Heart left ventricle (tissue), 16 donors: ENCODE results near the gene OBP2A. TPM values are rescaled to one million over a fixed set of nuclear protein-coding genes. Genes with fewer than 3 reads are reported as not detected.
"Not testable (repeated sequence)": the region's sequence is repeated elsewhere in the genome, so short reads cannot be mapped to it uniquely, and the experiment has no call there.

Experiments
- ATAC-seq, 4 donors: fragments of 200-7000 bp; cut with Tn5 transposase; one replicate each; pipeline ENCODE4 v1.9.1; 2020 to 2022; ENCODE audit warnings: moderate library complexity in 4 of 4, mild to moderate bottlenecking in 3 of 4, moderate number of reproducible peaks in 1 of 4
- DNase-seq, 5 donors: peaks; one replicate each; pipeline ENCODE4 v3.0.0-alpha.2; 2020
- H3K27ac ChIP-seq, 12 donors: fragments of 200-600 bp; sonication (generic) in 4 of 12; one replicate each; pipeline versions ENCODE4 v1.5.0 to v1.8.0; 2016 to 2022; ENCODE audit warnings: mild to moderate bottlenecking in 2 of 12
- H3K27me3 ChIP-seq, 9 donors: fragments of 200-600 bp; sonication (generic) in 2 of 9; one replicate each; pipeline versions ENCODE4 v1.5.1 to v1.8.0; 2016 to 2022; ENCODE audit warnings: mild to moderate bottlenecking in 3 of 9
- H3K36me3 ChIP-seq, 9 donors: fragments of 200-600 bp; sonication (generic) in 2 of 9; one replicate each; pipeline versions ENCODE4 v1.5.0 to v1.8.0; 2018 to 2022; ENCODE audit warnings: mild to moderate bottlenecking in 2 of 9
- H3K4me1 ChIP-seq, 12 donors: fragments of 200-600 bp; sonication (generic) in 4 of 12; one replicate each; pipeline versions ENCODE4 v1.5.0 to v1.8.0; 2016 to 2022; ENCODE audit warnings: mild to moderate bottlenecking in 3 of 12
- H3K4me3 ChIP-seq, 12 donors: fragments of 200-600 bp; sonication (generic) in 4 of 12; one replicate each; pipeline versions ENCODE4 v1.5.0 to v1.8.0; 2017 to 2022; ENCODE audit warnings: mild to moderate bottlenecking in 9 of 12, moderate library complexity in 4 of 12
- H3K9me3 ChIP-seq, 12 donors: fragments of 200-600 bp; sonication (generic) in 4 of 12; one replicate each; pipeline versions ENCODE4 v1.5.0 to v1.8.0; 2016 to 2022; ENCODE audit warnings: mild to moderate bottlenecking in 1 of 12
- CTCF ChIP-seq, 12 donors: fragments of 200-600 bp; sonication (generic) in 4 of 12; IDR thresholded peaks; one replicate each; pipeline versions ENCODE4 v1.5.0 to v1.8.0; 2018 to 2022; ENCODE audit warnings: antibody characterized with exemption in 12 of 12, mild to moderate bottlenecking in 5 of 12
- POLR2A ChIP-seq, 2 donors: fragments of 450-650 bp; IDR thresholded peaks; one replicate each; pipeline ENCODE4 v1.6.1; 2017; ENCODE audit warnings: antibody characterized with exemption in 2 of 2, mild to moderate bottlenecking in 2 of 2, moderate library complexity in 2 of 2
- WGBS, 4 donors: extraction: QIAGEN DNeasy Blood & Tissue Kit in 2 of 4; methylation state at CpG; one replicate each; pipeline versions ENCODE4 v1.1.5 to v1.1.7; 2013 to 2018; 5-methylcytosine and 5-hydroxymethylcytosine counted together
- intact Hi-C, 10 donors: fragments of 100-400 bp; cut with DNase I; formaldehyde crosslinking; loops; one replicate each; pipeline versions ENCODE4 v1.11.1 to v1.14.2; 2022
- polyA plus RNA-seq, 2 donors: library from polyadenylated mRNA; stranded (reverse); fragments of 200-250 nt; gene quantifications; one replicate each; pipeline ENCODE4 v1.2.3, GENCODE V29; 2013
- total RNA-seq, 9 donors: library from RNA; depleted of rRNA in 2 of 9; stranded (reverse); fragments of >200 nt in 2 of 9; fragmentation: NEBNext Ultra II Directional in 3 of 9; extraction: Animal tissue kit (Norgen Biotek cat#: 25700) in 3 of 9; gene quantifications; one replicate each; pipeline versions ENCODE4 v1.1.0 to v1.2.4, GENCODE V29; 2016 to 2023
- donor health status: ischemic (EF 13 %, LVEDD 7.1; RV severe dilation, severe dysfunction).
- donor health status: healthy with polysubstance abuse.
- donor health status: DM: no; HTN: yes; CAD: no.
- donor health status: DM: no; HTN: no; CAD: no.
- donor health status: ischemic (EF 25% LVEDD 6.9; RV normal size, moderate dysfunction).
- donor health status: ischemic (EF 25% LVEDD 5.7; RV mildly dilated, moderate dysfunction).
- donor health status: healthy.
- donor health status: DM: yes; HTN: yes; CAD: no.
- donor health status: ischemic (EF 35%, LVEDD 5.7; RV mildly dilated, moderate dysfunction).
- donor health status: nonischemic (EF 11% LVEDD 7.7; RV severe dilation, severe dysfunction).
- donor health status: DM: yes; HTN: yes; CAD: no.
- donor health status: PGD.
- donor health status: ischemic (EF 29% LVEDD 5.4; RV normal size, mild dysfunction).
- donor health status: nonischemic (EF 23%, LVEDD 6.1; RV moderate dilation, normal function).

Gene OBP2A
- total and polyA plus RNA-seq, 11 donors, result not detected

DNA sequence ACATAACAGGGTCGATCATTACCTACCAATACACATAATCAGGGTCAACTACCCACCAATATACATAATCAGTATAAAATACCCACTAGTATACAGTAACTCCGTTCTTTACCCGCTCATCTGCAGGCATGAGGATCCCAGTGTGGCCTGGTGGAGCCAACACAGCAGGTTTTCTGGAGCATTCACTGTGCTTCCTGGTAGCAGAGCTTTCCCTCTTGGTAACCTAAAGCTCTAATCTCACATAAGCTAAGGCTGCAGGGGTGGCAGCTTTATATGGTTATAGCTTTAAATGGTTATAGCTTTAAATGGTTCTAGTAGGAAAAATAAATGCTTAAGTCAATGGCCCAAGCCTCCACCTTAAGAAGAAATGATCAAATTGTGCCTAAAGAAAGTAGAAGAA is 12.8 kb upstream of the OBP2A start:
- DNase-seq, result no peak
- no peak overlapping the region for H3K27ac ChIP-seq
- no peak overlapping the region for H3K4me3 ChIP-seq
- no peak for ATAC-seq
- intact Hi-C loops, result no loop called here
- H3K27me3 ChIP-seq, result peaks cover 0 to 5% (median 0%) of the 10 kb centered on the region in 9 donors
- TF ChIP-seq CTCF (IDR thresholded peaks at IDR 0.05), result no peak
- no peak for TF ChIP-seq POLR2A (IDR thresholded peaks at IDR 0.05)
- WGBS, 4 donors, result 90 to 95% (median 93%) methylated on average over 3 of the region's 3 CpGs
- peaks cover 0 to 5% (median 0%) of the 10 kb centered on the region in 12 donors for H3K9me3 ChIP-seq
- no peaks in the 10 kb centered on the region for H3K36me3 ChIP-seq
- H3K4me1 ChIP-seq, result no peaks in the 10 kb centered on the region

DNA sequence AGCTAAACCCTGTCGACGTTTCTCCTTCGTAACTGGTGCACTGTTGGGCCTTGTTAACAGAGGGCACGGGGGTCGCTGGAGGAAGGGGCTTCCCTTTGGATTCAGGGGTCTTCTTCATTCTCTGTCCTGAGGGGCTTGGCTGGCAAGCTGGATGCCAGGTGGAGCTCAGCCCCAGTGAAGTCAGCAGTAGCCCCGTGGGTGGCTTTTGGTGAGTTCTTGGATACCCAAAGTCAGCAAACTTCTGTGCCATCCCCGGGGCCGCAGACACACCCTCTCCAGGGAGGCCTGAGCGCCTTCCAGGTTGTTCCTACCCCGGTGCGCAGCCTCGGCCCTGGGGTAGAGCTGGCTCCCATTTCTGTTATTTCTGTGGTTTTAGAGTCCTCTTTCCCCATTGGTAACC is 12.3 kb upstream of the OBP2A start:
- DNase-seq, result no peak

DNA sequence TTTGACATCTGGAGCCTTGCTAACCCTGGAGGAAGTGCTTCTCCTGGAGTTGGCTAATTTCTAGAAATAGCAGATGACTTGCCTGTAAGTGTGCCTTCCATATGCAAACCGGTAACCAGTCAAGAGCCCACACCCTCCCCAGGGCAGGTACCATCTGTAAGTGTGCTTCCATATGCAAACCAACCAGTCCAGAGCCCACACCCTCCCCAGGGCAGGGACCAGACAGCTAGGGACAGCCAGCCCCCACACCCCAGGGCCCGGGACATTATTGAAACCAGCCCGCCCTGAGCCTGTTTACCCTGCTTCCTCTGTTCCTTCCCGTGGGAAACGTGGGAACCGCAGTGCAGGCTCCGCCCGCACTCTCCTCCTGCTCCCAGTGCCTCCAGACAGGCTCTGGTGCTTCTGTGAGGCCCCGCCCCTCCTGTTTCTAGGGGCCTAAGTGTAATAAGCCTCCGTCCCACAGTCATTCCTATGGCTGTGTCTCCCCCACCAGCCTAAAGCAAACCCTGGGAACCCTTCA is 11.7 kb upstream of the OBP2A start:
- H3K4me1 ChIP-seq, DNase-seq, H3K4me3 ChIP-seq, H3K36me3 ChIP-seq, intact Hi-C loops, H3K9me3 ChIP-seq, H3K27me3 ChIP-seq: not testable (repeated sequence)
- peak overlapping the region in 1 of 12 donors; percentile 23 for H3K27ac ChIP-seq
- WGBS, 4 donors, result 20 to 26% (median 24%) methylated on average over 8 to 10 of the region's 10 CpGs
- peak in 3 of 4 donors; percentile 24 to 79 (median 46) for ATAC-seq

More for the DNA sequence above, 12.3 kb upstream of the OBP2A start:
- Histone ChIP-seq H3K4me1 (no peaks in the 10 kb centered on the region), H3K4me3 (no peak overlapping the region), H3K9me3 (peaks cover 0 to 5% (median 0%) of the 10 kb centered on the region in 12 donors), H3K36me3 (no peaks in the 10 kb centered on the region), H3K27ac (peak overlapping the region in 1 of 12 donors; percentile 23), H3K27me3 (peaks cover 0 to 5% (median 0%) of the 10 kb centered on the region in 9 donors)
- ATAC-seq, result no peak
- no peak for TF ChIP-seq CTCF (IDR thresholded peaks at IDR 0.05)
- no peak for TF ChIP-seq POLR2A (IDR thresholded peaks at IDR 0.05)
- intact Hi-C loops, result no loop called here
- WGBS, 4 donors, result 89 to 93% (median 92%) methylated on average over 12 of the region's 12 CpGs

DNA sequence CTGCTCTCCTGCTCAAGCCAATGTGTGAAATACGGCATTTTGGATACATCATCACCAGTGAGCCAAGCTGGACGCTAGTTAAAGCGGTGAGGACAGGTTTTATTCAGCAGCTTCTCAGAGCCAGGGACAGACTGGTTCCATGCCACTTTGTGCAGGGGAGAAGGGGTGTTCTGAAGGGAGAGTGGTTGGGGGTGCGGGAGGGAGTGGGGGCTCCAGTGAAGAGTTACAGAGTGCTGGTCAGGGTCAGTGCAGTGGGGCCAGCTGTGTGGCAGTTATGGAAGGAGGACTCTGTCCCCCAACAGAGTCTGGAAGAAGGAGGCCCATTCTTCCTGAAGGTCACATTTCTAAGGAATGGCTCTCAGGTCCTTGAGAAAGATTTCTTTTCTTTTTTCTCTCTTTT is 11.1 kb upstream of the OBP2A start:
- 67 to 91% (median 73%) methylated on average over 4 of the region's 4 CpGs for WGBS, 4 donors
- DNase-seq, H3K27ac ChIP-seq, H3K27me3 ChIP-seq, H3K4me3 ChIP-seq, H3K4me1 ChIP-seq, ATAC-seq, H3K9me3 ChIP-seq, H3K36me3 ChIP-seq, intact Hi-C loops: not testable (repeated sequence)

DNA sequence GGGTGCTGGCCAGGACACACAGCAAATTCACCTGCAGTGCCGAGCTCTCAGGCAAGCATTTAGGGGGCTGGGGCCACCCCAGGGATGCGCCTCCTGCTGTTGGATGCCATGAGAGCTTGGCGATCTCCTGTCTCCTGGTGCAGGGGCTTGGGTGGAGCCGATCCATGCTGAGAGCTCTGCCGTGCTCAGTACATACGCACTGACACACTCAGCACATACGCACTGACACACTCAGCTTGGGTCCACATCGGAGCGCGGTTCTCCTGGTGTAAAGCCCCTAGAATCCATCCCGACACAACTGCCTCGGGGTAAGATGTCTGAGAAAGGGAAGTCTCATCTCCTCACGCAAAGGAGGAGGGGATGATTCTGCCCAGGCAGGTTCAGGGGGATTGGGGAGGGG is 10.3 kb upstream of the OBP2A start:
- intact Hi-C loops, H3K36me3 ChIP-seq, H3K4me3 ChIP-seq, H3K9me3 ChIP-seq, H3K27me3 ChIP-seq, ATAC-seq, H3K27ac ChIP-seq, H3K4me1 ChIP-seq, DNase-seq: not testable (repeated sequence)
- WGBS, 4 donors, result 78 to 87% (median 86%) methylated on average over 7 to 13 of the region's 13 CpGs

- no peak for DNase-seq
- intact Hi-C loops, result no loop called here
- peaks cover 0 to 5% (median 0%) of the 10 kb centered on the region in 9 donors for H3K27me3 ChIP-seq
- no peaks in the 10 kb centered on the region for H3K36me3 ChIP-seq
- no peak overlapping the region for H3K4me3 ChIP-seq
- ATAC-seq, result no peak
- no peak overlapping the region for H3K27ac ChIP-seq
- no peaks in the 10 kb centered on the region for H3K4me1 ChIP-seq
- WGBS, 4 donors, result 76 to 84% (median 82%) methylated on average over 8 of the region's 8 CpGs
- TF ChIP-seq POLR2A (IDR thresholded peaks at IDR 0.05), result no peak
- no peak for TF ChIP-seq CTCF (IDR thresholded peaks at IDR 0.05)
- H3K9me3 ChIP-seq, result no peaks in the 10 kb centered on the region
These were observed 9.7 kb upstream of the OBP2A start for GRCh38 chr9:135536216-135536615.

- H3K9me3 ChIP-seq, H3K36me3 ChIP-seq, H3K4me1 ChIP-seq, H3K27me3 ChIP-seq, H3K4me3 ChIP-seq, H3K27ac ChIP-seq, intact Hi-C loops, DNase-seq: not testable (repeated sequence)
- 10 to 16% (median 14%) methylated on average over 8 of the region's 8 CpGs for WGBS, 4 donors
- ATAC-seq, result peak in 1 of 4 donors; percentile 16
These were observed 2.5 kb upstream of the OBP2A start for GRCh38 chr9:135543262-135543894.
